Parathyroid adenoma (tissue), 2 donors: ENCODE measurements around the gene TXNL4A.

Experiments used
- H2AFZ ChIP-seq: fragments of 300-600 bp; sonication (generic); one replicate; pipeline ENCODE4 v1.7.0; 2017; ENCODE audit warnings: antibody characterized with exemption, mild to moderate bottlenecking
- H3K27ac ChIP-seq: fragments of 300-600 bp; sonication (generic); one replicate; pipeline ENCODE4 v1.7.0; 2017
- H3K27me3 ChIP-seq: fragments of 300-600 bp; sonication (generic); one replicate; pipeline ENCODE4 v1.7.0; 2017; ENCODE audit warnings: low read length; ENCODE audit not compliant: control insufficient read depth, insufficient read depth
- H3K36me3 ChIP-seq: fragments of 300-600 bp; sonication (generic); one replicate; pipeline ENCODE4 v1.7.0; 2017; ENCODE audit warnings: low read length; ENCODE audit not compliant: control insufficient read depth, insufficient read depth
- H3K4me1 ChIP-seq: fragments of 300-600 bp; sonication (generic); one replicate; pipeline ENCODE4 v1.7.0; 2017; ENCODE audit warnings: control low read depth
- H3K4me2 ChIP-seq: fragments of 300-600 bp; sonication (generic); one replicate; pipeline ENCODE4 v1.7.0; 2017; ENCODE audit warnings: low read length
- H3K4me3 ChIP-seq: fragments of 300-600 bp; sonication (generic); one replicate; pipeline ENCODE4 v1.7.0; 2017; ENCODE audit warnings: low read depth, low read length
- H3K79me2 ChIP-seq: fragments of 300-600 bp; sonication (generic); one replicate; pipeline ENCODE4 v1.7.0; 2017; ENCODE audit warnings: control low read depth
- H3K9ac ChIP-seq: fragments of 300-600 bp; sonication (generic); one replicate; pipeline ENCODE4 v1.7.0; 2017; ENCODE audit warnings: mild to moderate bottlenecking
- H3K9me3 ChIP-seq: fragments of 300-600 bp; sonication (generic); one replicate; pipeline ENCODE4 v1.7.0; 2017; ENCODE audit warnings: low read length; ENCODE audit not compliant: control insufficient read depth
- CTCF ChIP-seq: fragments of 300-600 bp; sonication (generic); IDR thresholded peaks from one replicate; pipeline ENCODE4 v1.7.0; 2017; ENCODE audit warnings: antibody characterized with exemption, mild to moderate bottlenecking
- donor health status: primary hyperparathyroidism.

Gene TXNL4A

DNA sequence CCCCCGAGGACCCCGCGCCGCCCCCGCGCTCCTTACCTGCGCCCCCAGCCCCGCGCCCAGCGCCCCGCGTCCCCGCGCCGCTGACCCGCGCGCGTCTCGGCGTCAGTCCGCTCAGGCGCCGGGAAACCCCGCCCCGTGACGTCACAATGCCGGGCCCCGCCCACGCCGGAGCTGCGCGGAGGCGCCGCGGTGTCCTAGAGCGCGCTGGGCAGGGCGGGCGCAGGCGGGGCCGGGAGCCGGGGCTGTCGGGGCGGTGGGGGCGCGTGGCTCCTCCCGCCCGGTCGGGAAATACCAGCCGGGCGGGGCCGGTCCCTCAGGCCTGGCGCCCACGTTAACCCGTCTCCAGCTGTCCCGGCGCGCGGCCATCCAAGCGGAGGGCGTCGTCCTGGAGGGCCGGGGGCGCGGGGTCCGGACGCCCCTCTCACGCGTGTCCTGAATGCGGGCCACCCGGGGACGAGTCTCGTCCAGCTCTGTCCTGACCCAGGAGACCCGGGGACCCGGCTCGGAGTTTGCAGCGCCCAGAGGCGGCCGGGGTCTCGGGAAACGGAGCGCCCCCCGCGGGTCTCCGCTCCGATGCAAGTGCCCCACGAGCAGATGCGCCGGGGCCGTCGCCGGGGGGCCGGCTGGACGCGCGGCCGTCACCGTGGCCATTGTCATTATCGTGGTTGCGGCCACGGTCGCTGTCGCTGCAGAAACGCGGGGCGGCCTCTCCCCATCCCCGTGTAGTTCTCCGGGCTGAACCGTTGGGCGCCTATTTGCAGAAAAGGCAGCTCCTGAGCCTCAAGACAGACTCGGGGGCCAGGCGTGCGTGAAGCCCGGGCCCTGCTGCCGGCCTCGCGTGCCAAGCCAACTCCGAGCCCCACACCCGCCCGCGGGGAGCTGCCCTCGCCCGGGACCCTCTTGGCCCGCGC lies 36.6 kb downstream of the TXNL4A start, which contains the start of gene SLC66A2:
Gene SLC66A2, minus strand, starts transcription at position 109 of the 911 bp plus-strand sequence. CDS start 727 bp downstream, outside the sequence.
- Histone ChIP-seq H3K4me2 (peak within 1 kb of the TSS; percentile 94), H3K4me1 (peaks cover 11% of the 10 kb centered on the region), H3K27ac (peak within 1 kb of the TSS; percentile 25), H3K79me2 (peaks cover 37% of the 10 kb centered on the region), H3K4me3 (peak within 1 kb of the TSS; percentile 72), H3K9ac (peak within 1 kb of the TSS; percentile 33), H3K27me3 (no peaks in the 10 kb centered on the region), H3K36me3 (no peaks in the 10 kb centered on the region), H2AFZ (peak within 1 kb of the TSS; percentile 97), H3K9me3 (no peaks in the 10 kb centered on the region)
- no peak for TF ChIP-seq CTCF

DNA sequence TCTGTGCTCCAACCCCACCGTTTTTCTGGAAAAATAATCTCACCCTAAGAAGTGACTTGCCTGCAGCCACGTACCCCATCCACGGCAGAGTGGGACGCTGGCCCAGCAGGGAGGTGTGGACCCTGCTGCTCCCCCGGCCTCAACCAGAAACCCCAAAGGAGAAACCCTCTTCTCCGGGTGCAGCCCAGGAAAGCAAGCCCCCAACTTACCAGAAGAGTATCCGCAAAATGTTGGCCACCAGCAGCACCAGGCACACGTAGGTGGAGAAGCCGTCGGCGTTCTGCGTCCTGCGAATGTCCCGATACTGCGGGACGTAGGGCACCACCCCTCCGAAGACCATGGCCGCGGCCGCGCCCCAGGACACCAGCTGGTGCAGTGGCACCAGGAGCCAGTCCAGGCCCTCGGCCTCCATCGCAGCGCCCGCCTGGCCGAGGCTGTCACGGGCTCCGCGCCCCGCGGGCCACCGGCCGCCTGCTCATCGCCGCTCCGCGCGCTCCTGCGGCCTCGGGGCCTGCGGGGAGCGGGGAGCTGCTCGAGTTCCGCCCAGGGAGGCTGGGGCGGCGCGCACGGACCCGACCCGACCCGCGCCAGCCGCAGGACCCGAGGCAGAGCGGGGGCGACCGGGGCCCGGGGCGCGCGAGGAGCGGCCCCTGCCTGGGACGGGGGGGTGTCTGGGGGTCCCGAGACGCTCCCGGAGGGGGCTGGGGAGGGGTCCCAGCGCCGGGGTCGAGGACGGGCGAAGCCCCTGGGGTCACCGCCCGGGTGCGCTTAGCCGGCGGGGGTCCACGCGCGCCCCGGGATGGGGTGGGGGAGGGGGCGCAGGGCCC lies 37.6 kb downstream of the TXNL4A start:
- H3K27ac ChIP-seq: peak overlapping the region; percentile 25
- H3K9ac ChIP-seq: peak overlapping the region; percentile 33
- peaks cover 45% of the 10 kb centered on the region for H3K79me2 ChIP-seq
- H2AFZ ChIP-seq: peak overlapping the region; percentile 67
- no peak for TF ChIP-seq CTCF
- H3K4me3 ChIP-seq: peak overlapping the region; percentile 58
- H3K36me3 ChIP-seq: no peaks in the 10 kb centered on the region
- peaks cover 11% of the 10 kb centered on the region for H3K4me1 ChIP-seq
- H3K9me3 ChIP-seq: no peaks in the 10 kb centered on the region
- H3K4me2 ChIP-seq: peak overlapping the region; percentile 75
- no peaks in the 10 kb centered on the region for H3K27me3 ChIP-seq

DNA sequence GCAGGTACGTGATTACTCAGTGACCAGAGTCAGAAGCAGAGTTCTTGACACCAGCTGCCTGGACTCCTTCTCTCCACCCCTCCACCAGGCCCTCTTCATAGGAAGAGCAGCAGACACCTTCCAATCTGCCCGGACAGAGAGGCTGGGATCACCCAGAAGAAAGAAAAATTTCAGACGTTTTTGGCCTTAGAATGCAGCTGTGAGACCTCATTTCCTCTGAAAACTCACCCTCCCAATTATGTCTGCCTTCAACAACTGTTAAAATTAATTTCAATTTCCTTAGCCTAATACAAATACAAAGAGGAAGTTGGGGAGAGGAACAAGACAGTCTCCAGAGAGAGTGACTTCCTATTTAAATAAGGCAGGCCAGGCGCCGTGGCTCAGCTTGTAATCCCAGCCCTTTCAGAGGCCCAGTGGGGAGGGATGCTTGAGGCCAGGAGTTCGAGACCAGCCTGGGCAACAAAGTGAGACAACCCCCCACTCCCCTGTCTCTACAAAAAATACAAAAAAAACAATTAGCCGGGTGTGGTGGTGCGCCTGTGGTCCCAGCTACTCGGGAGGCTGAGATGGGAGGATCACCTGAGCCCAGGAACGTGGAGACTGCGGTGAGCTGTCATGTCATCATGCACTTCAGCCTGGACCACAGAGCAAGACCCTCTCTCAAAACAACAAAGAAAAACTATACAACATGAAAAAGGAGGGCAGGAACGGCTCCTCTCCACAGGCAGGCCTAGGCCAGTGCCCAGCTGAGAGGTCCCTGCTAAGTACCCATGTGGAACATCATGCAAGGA lies 38.5 kb downstream of the TXNL4A start:
- no peaks in the 10 kb centered on the region for H3K9me3 ChIP-seq
- no peak overlapping the region for H3K9ac ChIP-seq
- H3K4me3 ChIP-seq: peak overlapping the region; percentile 58
- H3K27me3 ChIP-seq: no peaks in the 10 kb centered on the region
- peak overlapping the region; percentile 75 for H3K4me2 ChIP-seq
- H2AFZ ChIP-seq: no peak overlapping the region
- no peak overlapping the region for H3K27ac ChIP-seq
- H3K79me2 ChIP-seq: peaks cover 53% of the 10 kb centered on the region
- TF ChIP-seq CTCF: no peak
- peaks cover 11% of the 10 kb centered on the region for H3K4me1 ChIP-seq
- no peaks in the 10 kb centered on the region for H3K36me3 ChIP-seq

- TF ChIP-seq CTCF: no peak
- H3K4me1 ChIP-seq: peaks cover 11% of the 10 kb centered on the region
- H3K27me3 ChIP-seq: no peaks in the 10 kb centered on the region
- H3K27ac ChIP-seq: no peak overlapping the region
- no peaks in the 10 kb centered on the region for H3K9me3 ChIP-seq
- H3K4me3 ChIP-seq: no peak overlapping the region
- H3K4me2 ChIP-seq: no peak overlapping the region
- no peak overlapping the region for H2AFZ ChIP-seq
- H3K9ac ChIP-seq: no peak overlapping the region
- no peaks in the 10 kb centered on the region for H3K36me3 ChIP-seq
- peaks cover 62% of the 10 kb centered on the region for H3K79me2 ChIP-seq
Observed at GRCh38 chr18:79948719-79949411, 39.5 kb downstream of the TXNL4A start.
